NT2/D1 (cell line): Measurements from ENCODE around the gene UNC5B.
"Not testable (repeated sequence)": the region's sequence is repeated elsewhere in the genome, so short reads cannot be mapped to it uniquely, and the experiment has no call there.

Experiments
- DNase-seq: peaks from one replicate; pipeline ENCODE4 v3.0.0-alpha.2; 2011; ENCODE audit warnings: low read depth, low spot score
- H3K27me3 ChIP-seq: 2 replicates; pipeline ENCODE4 v1.6.0; 2011; ENCODE audit warnings: mild to moderate bottlenecking; ENCODE audit not compliant: insufficient read length, insufficient read depth
- H3K36me3 ChIP-seq: 2 replicates; pipeline ENCODE4 v1.6.1; 2011; ENCODE audit warnings: mild to moderate bottlenecking, low read length, mixed read lengths; ENCODE audit not compliant: insufficient read depth, insufficient read length
- H3K4me1 ChIP-seq: 2 replicates; pipeline ENCODE4 v1.5.1; 2011; ENCODE audit not compliant: insufficient read depth, insufficient read length
- H3K4me3 ChIP-seq: 2 replicates; pipeline ENCODE4 v1.5.1; 2011; ENCODE audit warnings: low read depth; ENCODE audit not compliant: insufficient read length
- H3K9ac ChIP-seq: 2 replicates; pipeline ENCODE4 v1.6.0; 2011; ENCODE audit warnings: low read depth; ENCODE audit not compliant: insufficient read length
- H3K9me3 ChIP-seq: 2 replicates; pipeline ENCODE4 v1.5.1; 2011; ENCODE audit warnings: mild to moderate bottlenecking, low read length; ENCODE audit not compliant: insufficient read depth
- SUZ12 ChIP-seq: IDR thresholded peaks from 2 replicates; pipeline ENCODE4 v1.6.1; 2011; ENCODE audit not compliant: insufficient read length, insufficient read depth; ENCODE audit errors: extremely low read depth
- YY1 ChIP-seq: IDR thresholded peaks from 2 replicates; pipeline ENCODE4 v1.6.1; 2011; ENCODE audit not compliant: insufficient read length, insufficient read depth
- ZNF274 ChIP-seq: IDR thresholded peaks from 2 replicates; pipeline ENCODE4 v1.6.1; 2011; ENCODE audit warnings: mild to moderate bottlenecking, low read depth, low read length

UNC5B gene

GRCh38 chr10:71291528-71291900 lies 79.1 kb downstream of the UNC5B start:
- TF ChIP-seq ZNF274 (no peak), YY1 (no peak), SUZ12 (no peak)
- Histone ChIP-seq H3K4me3 (no peak overlapping the region), H3K4me1 (no peaks in the 10 kb centered on the region), H3K36me3 (peaks cover 87% of the 10 kb centered on the region), H3K27me3 (no peaks in the 10 kb centered on the region), H3K9ac (no peak overlapping the region), H3K9me3 (no peaks in the 10 kb centered on the region)
- DNase-seq: no peak

- Histone ChIP-seq H3K27me3 (no peaks in the 10 kb centered on the region), H3K9me3 (no peaks in the 10 kb centered on the region), H3K9ac (no peak overlapping the region), H3K36me3 (peaks cover 85% of the 10 kb centered on the region), H3K4me1 (no peaks in the 10 kb centered on the region), H3K4me3 (no peak overlapping the region)
- DNase-seq: no peak
- TF ChIP-seq YY1: no peak
- TF ChIP-seq SUZ12: no peak
These were observed 80.5 kb downstream of the UNC5B start for GRCh38 chr10:71292624-71293445.

- no peak overlapping the region for H3K9ac ChIP-seq
- no peaks in the 10 kb centered on the region for H3K9me3 ChIP-seq
- no peak overlapping the region for H3K4me3 ChIP-seq
- H3K4me1 ChIP-seq: no peaks in the 10 kb centered on the region
- DNase-seq: no peak
- peaks cover 86% of the 10 kb centered on the region for H3K36me3 ChIP-seq
- no peaks in the 10 kb centered on the region for H3K27me3 ChIP-seq
- TF ChIP-seq SUZ12 (no peak), YY1 (no peak), ZNF274 (no peak)
These were observed 81.2 kb downstream of the UNC5B start for GRCh38 chr10:71293446-71294084.

- TF ChIP-seq YY1 (no peak), SUZ12 (no peak), ZNF274 (no peak)
- no peaks in the 10 kb centered on the region for H3K27me3 ChIP-seq
- no peak for DNase-seq
- H3K4me1 ChIP-seq: no peaks in the 10 kb centered on the region
- H3K9me3 ChIP-seq: no peaks in the 10 kb centered on the region
- no peak overlapping the region for H3K9ac ChIP-seq
- no peak overlapping the region for H3K4me3 ChIP-seq
- H3K36me3 ChIP-seq: peaks cover 86% of the 10 kb centered on the region
These were observed 81.8 kb downstream of the UNC5B start for GRCh38 chr10:71294091-71294561.

GRCh38 chr10:71294856-71295255 lies 82.5 kb downstream of the UNC5B start:
- H3K36me3 ChIP-seq: peaks cover 85% of the 10 kb centered on the region
- no peak overlapping the region for H3K4me3 ChIP-seq
- H3K27me3 ChIP-seq: no peaks in the 10 kb centered on the region
- no peak for DNase-seq
- no peak overlapping the region for H3K9ac ChIP-seq
- H3K4me1 ChIP-seq: no peaks in the 10 kb centered on the region
- TF ChIP-seq YY1 (no peak), SUZ12 (no peak)
- H3K9me3 ChIP-seq: no peaks in the 10 kb centered on the region

DNA sequence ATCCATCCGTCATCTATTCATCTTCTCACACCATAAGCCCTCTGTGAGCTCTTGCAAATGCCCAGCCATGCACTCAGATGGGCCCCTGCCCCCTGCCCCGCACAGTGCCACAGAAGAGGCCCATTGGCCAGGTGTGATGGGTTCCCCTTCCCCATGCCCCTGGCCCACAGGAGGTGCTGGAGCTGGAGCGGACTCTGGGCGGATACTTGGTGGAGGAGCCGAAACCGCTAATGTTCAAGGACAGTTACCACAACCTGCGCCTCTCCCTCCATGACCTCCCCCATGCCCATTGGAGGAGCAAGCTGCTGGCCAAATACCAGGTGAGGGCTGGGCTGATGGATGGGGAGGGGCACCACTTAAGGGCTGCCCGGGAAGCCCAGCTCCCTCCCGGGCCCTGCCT lies 83.3 kb downstream of the UNC5B start:
- Histone ChIP-seq H3K4me3 (no peak overlapping the region), H3K27me3 (no peaks in the 10 kb centered on the region), H3K36me3 (peaks cover 84% of the 10 kb centered on the region), H3K9me3 (no peaks in the 10 kb centered on the region), H3K4me1 (no peaks in the 10 kb centered on the region), H3K9ac (no peak overlapping the region)
- DNase-seq: no peak
- no peak for TF ChIP-seq ZNF274
- TF ChIP-seq YY1: no peak
- no peak for TF ChIP-seq SUZ12

GRCh38 chr10:71296086-71296485 lies 83.7 kb downstream of the UNC5B start:
- no peak for TF ChIP-seq YY1
- DNase-seq: no peak
- Histone ChIP-seq H3K36me3 (peaks cover 80% of the 10 kb centered on the region), H3K4me1 (no peaks in the 10 kb centered on the region), H3K27me3 (no peaks in the 10 kb centered on the region), H3K9me3 (no peaks in the 10 kb centered on the region), H3K9ac (no peak overlapping the region), H3K4me3 (no peak overlapping the region)

DNA sequence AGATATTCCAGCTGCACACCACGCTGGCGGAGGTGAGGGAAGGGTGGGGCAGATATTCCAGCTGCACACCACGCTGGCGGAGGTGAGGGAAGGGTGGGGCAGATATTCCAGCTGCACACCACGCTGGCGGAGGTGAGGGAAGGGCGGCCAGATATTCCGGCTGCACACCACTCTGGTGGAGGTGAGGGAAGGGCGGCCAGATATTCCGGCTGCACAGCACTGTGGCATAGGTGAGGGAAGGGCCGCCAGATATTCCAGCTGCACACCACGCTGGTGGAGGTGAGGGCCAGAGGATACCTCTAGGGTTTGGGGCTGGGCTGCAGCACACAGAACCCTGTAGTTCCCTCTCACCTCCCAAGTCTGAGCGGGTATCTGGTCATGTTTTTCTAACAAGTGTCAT lies 84.4 kb downstream of the UNC5B start:
- DNase-seq, H3K9me3 ChIP-seq, H3K4me3 ChIP-seq, H3K9ac ChIP-seq, H3K4me1 ChIP-seq, H3K27me3 ChIP-seq: not testable (repeated sequence)
- peaks cover 73% of the 10 kb centered on the region for H3K36me3 ChIP-seq
